Suprapubic skin (tissue), 3 donors: Measurements from ENCODE around the gene TTC39A.

Experiments used
- POLR2A ChIP-seq, 2 donors: fragments of 450-650 bp; IDR thresholded peaks; one replicate each; pipeline ENCODE4 v1.6.1; 2017; ENCODE audit warnings: antibody characterized with exemption in 2 of 2, mild to moderate bottlenecking in 2 of 2, moderate library complexity in 2 of 2
- TF ChIP-seq, protein P1 (sequence below), 2 donors: fragments of 200-600 bp in 1 of 2; fragments of 450-650 bp in 1 of 2; sonication (generic) in 1 of 2; IDR thresholded peaks; one replicate each; pipeline ENCODE4 v1.5.1; 2016 to 2019; ENCODE audit warnings: antibody characterized with exemption in 2 of 2, mild to moderate bottlenecking in 1 of 2, moderate library complexity in 1 of 2

DNA sequence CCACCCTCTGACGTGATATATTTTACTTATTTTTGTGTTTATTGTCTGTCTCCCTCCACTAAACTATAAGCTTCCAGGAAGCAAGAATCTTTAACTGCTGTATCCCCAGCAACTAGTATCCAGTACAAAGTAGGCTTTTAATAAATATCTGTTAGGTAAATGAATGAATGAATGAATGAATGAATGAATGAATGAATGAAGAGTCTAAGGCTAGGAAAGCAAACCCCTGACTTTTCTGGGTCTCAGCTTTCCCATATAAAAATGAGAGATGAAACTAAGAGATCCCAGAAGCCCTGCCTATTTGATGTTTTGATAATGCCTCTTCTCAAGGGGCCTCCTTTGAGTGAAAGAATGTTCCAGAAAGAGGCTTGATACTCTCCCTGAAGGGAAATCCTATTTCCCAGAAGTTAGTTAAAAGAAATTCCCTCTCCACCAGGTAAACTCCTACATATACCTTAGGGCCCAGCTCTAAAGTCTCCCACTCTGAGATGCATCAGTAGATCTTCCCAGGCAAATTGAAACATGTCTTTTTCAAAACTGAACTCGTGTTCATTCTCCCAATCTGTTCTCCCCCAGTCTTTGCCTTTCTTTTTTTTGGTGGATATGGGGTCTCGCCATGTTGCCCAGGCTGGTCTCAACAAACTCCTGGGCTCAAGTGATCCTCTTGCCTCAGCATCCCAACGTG lies 7.8 kb downstream of the TTC39A start:
- TF ChIP-seq, protein P1, sequence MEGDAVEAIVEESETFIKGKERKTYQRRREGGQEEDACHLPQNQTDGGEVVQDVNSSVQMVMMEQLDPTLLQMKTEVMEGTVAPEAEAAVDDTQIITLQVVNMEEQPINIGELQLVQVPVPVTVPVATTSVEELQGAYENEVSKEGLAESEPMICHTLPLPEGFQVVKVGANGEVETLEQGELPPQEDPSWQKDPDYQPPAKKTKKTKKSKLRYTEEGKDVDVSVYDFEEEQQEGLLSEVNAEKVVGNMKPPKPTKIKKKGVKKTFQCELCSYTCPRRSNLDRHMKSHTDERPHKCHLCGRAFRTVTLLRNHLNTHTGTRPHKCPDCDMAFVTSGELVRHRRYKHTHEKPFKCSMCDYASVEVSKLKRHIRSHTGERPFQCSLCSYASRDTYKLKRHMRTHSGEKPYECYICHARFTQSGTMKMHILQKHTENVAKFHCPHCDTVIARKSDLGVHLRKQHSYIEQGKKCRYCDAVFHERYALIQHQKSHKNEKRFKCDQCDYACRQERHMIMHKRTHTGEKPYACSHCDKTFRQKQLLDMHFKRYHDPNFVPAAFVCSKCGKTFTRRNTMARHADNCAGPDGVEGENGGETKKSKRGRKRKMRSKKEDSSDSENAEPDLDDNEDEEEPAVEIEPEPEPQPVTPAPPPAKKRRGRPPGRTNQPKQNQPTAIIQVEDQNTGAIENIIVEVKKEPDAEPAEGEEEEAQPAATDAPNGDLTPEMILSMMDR (IDR thresholded peaks at IDR 0.05): no peak
- no peak for TF ChIP-seq POLR2A (IDR thresholded peaks at IDR 0.05)
